GM19193 (cell line): Measurements from ENCODE around the gene SLC22A31.

Experiments
- POLR2A ChIP-seq: IDR thresholded peaks from 4 replicates; pipeline ENCODE4 v1.6.1; 2011; ENCODE audit not compliant: insufficient read depth, insufficient read length; ENCODE audit errors: extremely low read depth

Gene SLC22A31

GRCh38 chr16:89175280-89176146, 24.8 kb downstream of the SLC22A31 start:
- no peak for TF ChIP-seq POLR2A

GRCh38 chr16:89174877-89175276, 25.5 kb downstream of the SLC22A31 start:
- TF ChIP-seq POLR2A, result no peak

- TF ChIP-seq POLR2A, result no peak
Measured at GRCh38 chr16:89174055-89174827, 26.1 kb downstream of the SLC22A31 start.

- no peak for TF ChIP-seq POLR2A
Measured at GRCh38 chr16:89173174-89173921, 27.0 kb downstream of the SLC22A31 start.

- no peak for TF ChIP-seq POLR2A
Measured at GRCh38 chr16:89172528-89173173, 27.7 kb downstream of the SLC22A31 start.

- no peak for TF ChIP-seq POLR2A
Measured at GRCh38 chr16:89172171-89172527, 28.2 kb downstream of the SLC22A31 start.

GRCh38 chr16:89171216-89172170, 28.8 kb downstream of the SLC22A31 start, which contains the start of gene CDH15:
CDH15 (plus strand) TSS chr16:89171748; CDS start chr16:89171832, 84 bp downstream.
- TF ChIP-seq POLR2A, result no peak

- no peak for TF ChIP-seq POLR2A
Measured at GRCh38 chr16:89170346-89171215, 29.8 kb downstream of the SLC22A31 start.

GRCh38 chr16:89169778-89170177, 30.6 kb downstream of the SLC22A31 start:
- TF ChIP-seq POLR2A, result no peak

GRCh38 chr16:89168381-89169189, 31.8 kb downstream of the SLC22A31 start:
- no peak for TF ChIP-seq POLR2A

GRCh38 chr16:89167425-89167941, 32.9 kb downstream of the SLC22A31 start:
- TF ChIP-seq POLR2A, result no peak
